Adrenal gland (tissue), 5 donors: Measurements from ENCODE around the gene CFAP45.

ENCODE experiments used
- CTCF ChIP-seq, 6 experiments: fragments of 450-650 bp in 4 of 6; fragments of 200-600 bp in 2 of 6; sonication (generic) in 1 of 6; IDR thresholded peaks; 1 replicate in 5 of 6; 2 replicates in 1 of 6; pipeline versions ENCODE4 v1.5.1 to v1.8.0; 2016 to 2021; ENCODE audit warnings: antibody characterized with exemption in 6 of 6, mild to moderate bottlenecking in 2 of 6, moderate library complexity in 1 of 6
- POLR2A ChIP-seq, 2 donors: fragments of 450-650 bp; IDR thresholded peaks; one replicate each; pipeline ENCODE4 v1.6.1; 2017; ENCODE audit warnings: antibody characterized with exemption in 2 of 2, mild to moderate bottlenecking in 2 of 2, moderate library complexity in 1 of 2
- donor health status: DM: no; HTN: no; CAD: no.

DNA sequence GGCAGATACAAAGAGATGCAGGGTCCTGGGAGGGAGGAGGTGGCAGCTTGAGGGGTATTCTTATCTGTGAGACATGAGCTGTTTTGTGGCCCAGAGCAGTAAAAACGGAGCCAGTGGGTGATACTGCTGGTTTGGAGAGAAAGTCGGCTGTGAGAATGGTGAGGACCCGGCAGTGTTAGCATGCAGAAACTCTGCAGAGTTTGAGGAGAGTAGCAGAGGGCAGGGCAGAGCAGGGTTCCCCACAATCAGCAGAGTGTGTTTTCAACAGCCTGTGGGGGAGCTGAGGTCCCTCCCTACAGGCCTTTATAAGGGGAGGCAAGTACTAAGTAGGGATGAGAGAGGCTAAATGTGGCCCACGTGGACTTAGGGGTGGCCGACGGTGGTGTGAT lies 72.9 kb downstream of the CFAP45 start:
- TF ChIP-seq POLR2A (IDR thresholded peaks at IDR 0.05) (no peak), CTCF (IDR thresholded peaks at IDR 0.05) (no peak)
